Mucosa of stomach (tissue), 1 donor: ENCODE measurements around the gene LRMDA.
"Not testable (repeated sequence)": the region's sequence is repeated elsewhere in the genome, so short reads cannot be mapped to it uniquely, and the experiment has no call there.

Source experiments
- H3K27me3 ChIP-seq: one replicate; pipeline ENCODE4 v1.7.0; 2013; ENCODE audit warnings: mild to moderate bottlenecking, low read length; ENCODE audit not compliant: control insufficient read depth, insufficient read depth
- H3K36me3 ChIP-seq: one replicate; pipeline ENCODE4 v1.7.0; 2013; ENCODE audit warnings: low read length; ENCODE audit not compliant: control insufficient read depth, insufficient read depth
- H3K4me1 ChIP-seq: one replicate; pipeline ENCODE4 v1.7.0; 2013; ENCODE audit warnings: mild to moderate bottlenecking, low read length; ENCODE audit not compliant: control insufficient read depth, insufficient read depth
- H3K4me3 ChIP-seq: one replicate; pipeline ENCODE4 v1.7.0; 2013; ENCODE audit warnings: low read length
- H3K9ac ChIP-seq: one replicate; pipeline ENCODE4 v1.7.0; 2013; ENCODE audit warnings: mild to moderate bottlenecking, low read length, moderate library complexity
- H3K9me3 ChIP-seq: one replicate; pipeline ENCODE4 v1.7.0; 2013; ENCODE audit warnings: mild to moderate bottlenecking, low read length, moderate library complexity; ENCODE audit not compliant: control insufficient read depth
- donor health status: Pancreatic carcinoma.

Gene LRMDA

GRCh38 chr10:76052682-76053503, 621.5 kb downstream of the LRMDA start:
- Histone ChIP-seq H3K9ac (no peak overlapping the region), H3K27me3 (no peaks in the 10 kb centered on the region), H3K4me1 (no peaks in the 10 kb centered on the region), H3K4me3 (no peak overlapping the region), H3K9me3 (no peaks in the 10 kb centered on the region), H3K36me3 (no peaks in the 10 kb centered on the region)

GRCh38 chr10:76055466-76055865, 624.0 kb downstream of the LRMDA start:
- H3K36me3 ChIP-seq, result no peaks in the 10 kb centered on the region
- H3K9ac ChIP-seq, result no peak overlapping the region
- H3K9me3 ChIP-seq, result no peaks in the 10 kb centered on the region
- H3K4me3 ChIP-seq, result no peak overlapping the region
- no peaks in the 10 kb centered on the region for H3K4me1 ChIP-seq
- no peaks in the 10 kb centered on the region for H3K27me3 ChIP-seq

- no peaks in the 10 kb centered on the region for H3K27me3 ChIP-seq
- H3K4me3 ChIP-seq, result no peak overlapping the region
- no peak overlapping the region for H3K9ac ChIP-seq
- no peaks in the 10 kb centered on the region for H3K4me1 ChIP-seq
- H3K9me3 ChIP-seq, result no peaks in the 10 kb centered on the region
- H3K36me3 ChIP-seq, result no peaks in the 10 kb centered on the region
Observed at GRCh38 chr10:76055963-76056362, 624.5 kb downstream of the LRMDA start.

- H3K9me3 ChIP-seq, H3K27me3 ChIP-seq, H3K4me1 ChIP-seq, H3K36me3 ChIP-seq, H3K9ac ChIP-seq, H3K4me3 ChIP-seq: not testable (repeated sequence)
Observed at GRCh38 chr10:76060993-76061392, 629.6 kb downstream of the LRMDA start.

GRCh38 chr10:76066457-76066856, 635.0 kb downstream of the LRMDA start:
- Histone ChIP-seq H3K4me3 (no peak overlapping the region), H3K9me3 (no peaks in the 10 kb centered on the region), H3K4me1 (no peaks in the 10 kb centered on the region), H3K9ac (no peak overlapping the region), H3K27me3 (no peaks in the 10 kb centered on the region), H3K36me3 (no peaks in the 10 kb centered on the region)

- Histone ChIP-seq H3K9ac (no peak overlapping the region), H3K4me3 (no peak overlapping the region), H3K4me1 (no peaks in the 10 kb centered on the region), H3K27me3 (no peaks in the 10 kb centered on the region), H3K36me3 (no peaks in the 10 kb centered on the region), H3K9me3 (no peaks in the 10 kb centered on the region)
Observed at GRCh38 chr10:76067447-76067846, 636.0 kb downstream of the LRMDA start.

- H3K36me3 ChIP-seq, result no peaks in the 10 kb centered on the region
- H3K9me3 ChIP-seq, result no peaks in the 10 kb centered on the region
- H3K27me3 ChIP-seq, result no peaks in the 10 kb centered on the region
- no peaks in the 10 kb centered on the region for H3K4me1 ChIP-seq
- no peak overlapping the region for H3K4me3 ChIP-seq
- H3K9ac ChIP-seq, result no peak overlapping the region
Observed at GRCh38 chr10:76068856-76069255, 637.4 kb downstream of the LRMDA start.

- H3K9ac ChIP-seq, result no peak overlapping the region
- H3K36me3 ChIP-seq, result no peaks in the 10 kb centered on the region
- H3K4me1 ChIP-seq, result no peaks in the 10 kb centered on the region
- no peaks in the 10 kb centered on the region for H3K27me3 ChIP-seq
- H3K4me3 ChIP-seq, result no peak overlapping the region
- H3K9me3 ChIP-seq, result no peaks in the 10 kb centered on the region
Observed at GRCh38 chr10:76070916-76071315, 639.5 kb downstream of the LRMDA start.

- no peaks in the 10 kb centered on the region for H3K4me1 ChIP-seq
- H3K9ac ChIP-seq, result no peak overlapping the region
- no peaks in the 10 kb centered on the region for H3K36me3 ChIP-seq
- H3K27me3 ChIP-seq, result no peaks in the 10 kb centered on the region
- H3K4me3 ChIP-seq, result no peak overlapping the region
- H3K9me3 ChIP-seq, result no peaks in the 10 kb centered on the region
Observed at GRCh38 chr10:76071653-76072365, 640.4 kb downstream of the LRMDA start.

GRCh38 chr10:76072384-76072783, 641.0 kb downstream of the LRMDA start:
- Histone ChIP-seq H3K27me3 (no peaks in the 10 kb centered on the region), H3K9me3 (no peaks in the 10 kb centered on the region), H3K4me1 (no peaks in the 10 kb centered on the region), H3K4me3 (no peak overlapping the region), H3K36me3 (no peaks in the 10 kb centered on the region), H3K9ac (no peak overlapping the region)

- Histone ChIP-seq H3K9ac (no peak overlapping the region), H3K9me3 (no peaks in the 10 kb centered on the region), H3K36me3 (no peaks in the 10 kb centered on the region), H3K4me1 (no peaks in the 10 kb centered on the region), H3K4me3 (no peak overlapping the region), H3K27me3 (no peaks in the 10 kb centered on the region)
Observed at GRCh38 chr10:76073524-76073923, 642.1 kb downstream of the LRMDA start.

GRCh38 chr10:76074659-76075058, 643.2 kb downstream of the LRMDA start:
- Histone ChIP-seq H3K9me3 (no peaks in the 10 kb centered on the region), H3K36me3 (no peaks in the 10 kb centered on the region), H3K4me3 (no peak overlapping the region)

More at GRCh38 chr10:76074659-76075058, 643.2 kb downstream of the LRMDA start:
- Histone ChIP-seq H3K27me3 (no peaks in the 10 kb centered on the region), H3K9ac (no peak overlapping the region), H3K4me1 (no peaks in the 10 kb centered on the region)
